Measurements from ENCODE around the gene INMT.
"Not testable (repeated sequence)": the region's sequence is repeated elsewhere in the genome, so short reads cannot be mapped to it uniquely, and the experiment has no call there.

Gene INMT

GRCh38 chr7:30751696-30752273, at the start of gene INMT:
Gene INMT, plus strand, starts transcription at chr7:30752135. Its CDS starts 16 bp downstream, at chr7:30752151.
- no peak for DNase-seq

GRCh38 chr7:30702200-30702599, 49.7 kb upstream of the INMT start:
- no peak for DNase-seq

GRCh38 chr7:30703756-30704155, 48.2 kb upstream of the INMT start:
- no peak for DNase-seq

- DNase-seq, result no peak
Observed at GRCh38 chr7:30705008-30705407, 46.9 kb upstream of the INMT start.

- DNase-seq, result no peak
Observed at GRCh38 chr7:30705596-30705995, 46.3 kb upstream of the INMT start.

GRCh38 chr7:30706316-30706715, 45.6 kb upstream of the INMT start:
- no peak for DNase-seq

GRCh38 chr7:30706908-30707307, 45.0 kb upstream of the INMT start:
- no peak for DNase-seq

- DNase-seq, result no peak
Observed at GRCh38 chr7:30707391-30708357, 44.3 kb upstream of the INMT start.

- DNase-seq, result no peak
Observed at GRCh38 chr7:30708412-30708811, 43.5 kb upstream of the INMT start.

GRCh38 chr7:30708983-30709382, 43.0 kb upstream of the INMT start:
- no peak for DNase-seq

- no peak for DNase-seq
Observed at GRCh38 chr7:30709549-30709948, 42.4 kb upstream of the INMT start.

GRCh38 chr7:30710669-30711068, 41.3 kb upstream of the INMT start:
- DNase-seq, result no peak

GRCh38 chr7:30713392-30713791, 38.5 kb upstream of the INMT start:
- DNase-seq, result no peak

GRCh38 chr7:30714129-30714528, 37.8 kb upstream of the INMT start:
- no peak for DNase-seq

- no peak for DNase-seq
Observed at GRCh38 chr7:30717181-30717580, 34.8 kb upstream of the INMT start.

- DNase-seq, result not testable (repeated sequence)
Observed at GRCh38 chr7:30719434-30719833, 32.5 kb upstream of the INMT start.

- no peak for DNase-seq
Observed at GRCh38 chr7:30721211-30721610, 30.7 kb upstream of the INMT start.

- no peak for DNase-seq
Observed at GRCh38 chr7:30722187-30722586, 29.7 kb upstream of the INMT start.

GRCh38 chr7:30722671-30723070, 29.3 kb upstream of the INMT start:
- DNase-seq, result no peak

GRCh38 chr7:30723776-30724175, 28.2 kb upstream of the INMT start:
- no peak for DNase-seq

- DNase-seq, result no peak
Observed at GRCh38 chr7:30726296-30727006, 25.5 kb upstream of the INMT start.

- no peak for DNase-seq
Observed at GRCh38 chr7:30727061-30727945, 24.6 kb upstream of the INMT start.
